ENCODE results near the gene CHRND. TPM values are rescaled to one million over a fixed set of nuclear protein-coding genes. Genes with fewer than 3 reads are reported as not detected.
A peak's percentile ranks its signal among the peaks of the same experiment; 100 is the strongest.

CHRND gene
- total and polyA plus RNA-seq, 2 donors: 1.3 TPM; not detected in 1

- no peak for DNase-seq (ENCODE audit: extremely low spot score)
- 6% methylated on average over 66 of the region's 66 CpGs for WGBS
- H3K27ac ChIP-seq (ENCODE audit: low read depth): no peak overlapping the region
- no peaks in the 10 kb centered on the region for H3K4me1 ChIP-seq (ENCODE audit: insufficient read depth)
- H3K36me3 ChIP-seq (ENCODE audit: insufficient read depth): no peaks in the 10 kb centered on the region
- peak overlapping the region; percentile 24 for H3K4me3 ChIP-seq (ENCODE audit: low read depth, low read length)
Observed at GRCh38 chr2:232521959-232522622, 3.9 kb upstream of the CHRND start.

- Histone ChIP-seq H3K27ac (ENCODE audit: low read depth) (no peak overlapping the region), H3K36me3 (ENCODE audit: insufficient read depth) (no peaks in the 10 kb centered on the region), H3K4me1 (ENCODE audit: insufficient read depth) (no peaks in the 10 kb centered on the region), H3K4me3 (ENCODE audit: low read depth, low read length) (peak overlapping the region; percentile 24)
- 20% methylated on average over 46 of the region's 46 CpGs for WGBS
- DNase-seq (ENCODE audit: extremely low spot score): no peak
Observed at GRCh38 chr2:232522623-232523401, 3.1 kb upstream of the CHRND start.

GRCh38 chr2:232523402-232523681 lies 2.6 kb upstream of the CHRND start:
- H3K4me1 ChIP-seq (ENCODE audit: insufficient read depth): no peaks in the 10 kb centered on the region
- H3K27ac ChIP-seq (ENCODE audit: low read depth): no peak overlapping the region
- WGBS: 16% methylated on average over 16 of the region's 16 CpGs
- H3K4me3 ChIP-seq (ENCODE audit: low read depth, low read length): no peak overlapping the region
- DNase-seq (ENCODE audit: extremely low spot score): no peak
- H3K36me3 ChIP-seq (ENCODE audit: insufficient read depth): no peaks in the 10 kb centered on the region

GRCh38 chr2:232523682-232524597 lies 2.0 kb upstream of the CHRND start:
- peak overlapping the region; percentile 11 for H3K4me3 ChIP-seq (ENCODE audit: low read depth, low read length)
- DNase-seq (ENCODE audit: extremely low spot score): no peak
- WGBS: 1% methylated on average over 75 of the region's 75 CpGs

GRCh38 chr2:232524771-232525170 lies 1.2 kb upstream of the CHRND start:
- Histone ChIP-seq H3K36me3 (ENCODE audit: insufficient read depth) (no peaks in the 10 kb centered on the region), H3K4me3 (ENCODE audit: low read depth, low read length) (no peak overlapping the region), H3K4me1 (ENCODE audit: insufficient read depth) (no peaks in the 10 kb centered on the region), H3K27ac (ENCODE audit: low read depth) (no peak overlapping the region)
- WGBS: 76% methylated on average over 6 of the region's 6 CpGs
- no peak for DNase-seq (ENCODE audit: extremely low spot score)

More at GRCh38 chr2:232523682-232524597, 2.0 kb upstream of the CHRND start:
- Histone ChIP-seq H3K27ac (ENCODE audit: low read depth) (no peak overlapping the region), H3K4me1 (ENCODE audit: insufficient read depth) (no peaks in the 10 kb centered on the region), H3K36me3 (ENCODE audit: insufficient read depth) (no peaks in the 10 kb centered on the region)

- no peaks in the 10 kb centered on the region for H3K4me1 ChIP-seq (ENCODE audit: insufficient read depth)
- no peak overlapping the region for H3K4me3 ChIP-seq (ENCODE audit: low read depth, low read length)
- DNase-seq (ENCODE audit: extremely low spot score): no peak
- H3K27ac ChIP-seq (ENCODE audit: low read depth): no peak overlapping the region
- H3K36me3 ChIP-seq (ENCODE audit: insufficient read depth): no peaks in the 10 kb centered on the region
- WGBS: 87% methylated on average over 14 of the region's 14 CpGs
Observed at GRCh38 chr2:232525199-232525598, 761 bp upstream of the CHRND start.

GRCh38 chr2:232526372-232526941 lies 497 bp downstream of the CHRND start:
- Histone ChIP-seq H3K27ac (ENCODE audit: low read depth) (no peak overlapping the region), H3K4me1 (ENCODE audit: insufficient read depth) (no peaks in the 10 kb centered on the region), H3K4me3 (ENCODE audit: low read depth, low read length) (no peak overlapping the region), H3K36me3 (ENCODE audit: insufficient read depth) (no peaks in the 10 kb centered on the region)
- DNase-seq (ENCODE audit: extremely low spot score): no peak
- 63% methylated on average over 13 of the region's 13 CpGs for WGBS

- DNase-seq (ENCODE audit: extremely low spot score): no peak
- H3K4me3 ChIP-seq (ENCODE audit: low read depth, low read length): no peak overlapping the region
- no peak overlapping the region for H3K27ac ChIP-seq (ENCODE audit: low read depth)
- no peaks in the 10 kb centered on the region for H3K4me1 ChIP-seq (ENCODE audit: insufficient read depth)
- H3K36me3 ChIP-seq (ENCODE audit: insufficient read depth): no peaks in the 10 kb centered on the region
- WGBS: 74% methylated on average over 6 of the region's 6 CpGs
Observed at GRCh38 chr2:232527905-232528470, 2.0 kb downstream of the CHRND start.

GRCh38 chr2:232528746-232529460 lies 2.9 kb downstream of the CHRND start:
- 79% methylated on average over 11 of the region's 11 CpGs for WGBS
- Histone ChIP-seq H3K27ac (ENCODE audit: low read depth) (no peak overlapping the region), H3K36me3 (ENCODE audit: insufficient read depth) (no peaks in the 10 kb centered on the region), H3K4me3 (ENCODE audit: low read depth, low read length) (no peak overlapping the region), H3K4me1 (ENCODE audit: insufficient read depth) (no peaks in the 10 kb centered on the region)
- no peak for DNase-seq (ENCODE audit: extremely low spot score)

- H3K27ac ChIP-seq (ENCODE audit: low read depth): no peak overlapping the region
- no peaks in the 10 kb centered on the region for H3K4me1 ChIP-seq (ENCODE audit: insufficient read depth)
- no peak overlapping the region for H3K4me3 ChIP-seq (ENCODE audit: low read depth, low read length)
- 88% methylated on average over 17 of the region's 17 CpGs for WGBS
- H3K36me3 ChIP-seq (ENCODE audit: insufficient read depth): no peaks in the 10 kb centered on the region
- no peak for DNase-seq (ENCODE audit: extremely low spot score)
Observed at GRCh38 chr2:232529806-232530547, 4.0 kb downstream of the CHRND start.

- H3K4me3 ChIP-seq (ENCODE audit: low read depth, low read length): no peak overlapping the region
- no peaks in the 10 kb centered on the region for H3K4me1 ChIP-seq (ENCODE audit: insufficient read depth)
- H3K27ac ChIP-seq (ENCODE audit: low read depth): no peak overlapping the region
- 78% methylated on average over 9 of the region's 9 CpGs for WGBS
- no peak for DNase-seq (ENCODE audit: extremely low spot score)
- no peaks in the 10 kb centered on the region for H3K36me3 ChIP-seq (ENCODE audit: insufficient read depth)
Observed at GRCh38 chr2:232530626-232531260, 4.8 kb downstream of the CHRND start.

GRCh38 chr2:232532419-232532818 lies 6.5 kb downstream of the CHRND start:
- H3K4me1 ChIP-seq (ENCODE audit: insufficient read depth): no peaks in the 10 kb centered on the region
- no peaks in the 10 kb centered on the region for H3K36me3 ChIP-seq (ENCODE audit: insufficient read depth)
- 45% methylated on average over 9 of the region's 9 CpGs for WGBS
- DNase-seq (ENCODE audit: extremely low spot score): no peak
- H3K4me3 ChIP-seq (ENCODE audit: low read depth, low read length): no peak overlapping the region
- H3K27ac ChIP-seq (ENCODE audit: low read depth): no peak overlapping the region

Data from urinary bladder (tissue), 4 donors.